ENCODE measurements around the gene TRPV3. TPM values are rescaled to one million over a fixed set of nuclear protein-coding genes. Genes with fewer than 3 reads are reported as not detected.

TRPV3 gene
- total and polyA plus RNA-seq, 2 donors (not counting 3 experiments of a cell fraction or from before 2014, with no cell fraction given): 0.01 TPM; not detected in 1

DNA sequence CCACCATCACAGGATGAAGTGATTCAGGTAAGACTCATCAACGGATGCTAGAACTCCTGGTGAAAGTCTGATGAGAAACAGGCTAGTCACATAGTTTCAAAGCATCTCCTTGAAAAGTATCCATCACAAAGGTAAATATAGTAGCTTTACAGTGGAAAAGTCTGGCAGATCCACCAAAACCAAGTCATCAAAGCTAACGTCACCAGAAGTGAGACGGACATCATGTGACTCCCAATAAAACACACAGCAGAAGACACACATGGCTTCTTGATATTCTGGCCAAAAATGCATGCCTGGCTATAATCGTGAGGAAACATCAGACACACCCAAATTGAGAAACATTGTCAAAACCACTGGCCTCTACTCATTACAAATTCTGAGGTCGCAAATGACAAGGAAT is 17.9 kb upstream of the TRPV3 start:
- Histone ChIP-seq H3K9me1 (replicated peaks; ENCODE audit: control insufficient read depth, extremely low read depth, insufficient read depth, low read length) (no peaks in the 10 kb centered on the region), H3K9me3 (replicated peaks; ENCODE audit: control insufficient read depth, insufficient read depth, low read length) (no peaks in the 10 kb centered on the region), H3K79me2 (ENCODE audit: control insufficient read depth, insufficient read depth, low read length) (no peaks in the 10 kb centered on the region), H3K36me3 (ENCODE audit: control insufficient read depth in 2 of 2, extremely low read depth in 1 of 2, insufficient read depth in 2 of 2, low read length in 2 of 2) (peaks cover 0 to 1% of the 10 kb centered on the region in 2 experiments), H3K27me3 (ENCODE audit: control insufficient read depth in 2 of 2, insufficient read depth in 2 of 2, low read length in 2 of 2) (no peaks in the 10 kb centered on the region), H3K4me1 (ENCODE audit: control insufficient read depth, extremely low read depth, insufficient read depth, low read length) (no peaks in the 10 kb centered on the region), H3K4me2 (ENCODE audit: insufficient read depth, low read length) (no peak overlapping the region), H3K4me3 (replicated peaks in 1 of 3; ENCODE audit: insufficient read depth in 1 of 3, low read depth in 1 of 3, low read length in 3 of 3) (no peak overlapping the region), H4K20me1 (replicated peaks; ENCODE audit: control insufficient read depth, extremely low read depth, insufficient read depth, low read length) (no peaks in the 10 kb centered on the region), H3K9ac (replicated peaks; ENCODE audit: extremely low read depth, insufficient read depth, low read length) (no peak overlapping the region), H3K27ac (ENCODE audit: insufficient read depth, low read depth, low read length) (no peak overlapping the region), H2AFZ (ENCODE audit: low read depth, low read length) (no peak overlapping the region)
- no TSS peak for BruUV-seq (replicated peaks)
- dilution Hi-C loops (cut with MboI; ENCODE audit: extremely low pct_ligation_motif_present, low sequenced_read_pairs) (no loop called here), intact Hi-C loops (cut with micrococcal nuclease) (no loop called here)
- ChIA-PET POLR2A (no interaction called here), CTCF (no interaction called here)
- DNase-seq (ENCODE audit: low read depth, low spot score) (no peak), FAIRE-seq (peak; percentile 50)
- TF ChIP-seq EZH2 (IDR thresholded peaks at IDR 0.05; ENCODE audit: borderline replicate concordance, low read depth, low read length, severe bottlenecking) (no peak), JUN (IDR thresholded peaks at IDR 0.05; ENCODE audit: borderline replicate concordance, insufficient read depth, insufficient read length, low read depth) (no peak), MYC (IDR thresholded peaks at IDR 0.05; ENCODE audit: low read depth, low read length) (no peak), POLR2A (IDR thresholded peaks at IDR 0.05; ENCODE audit: low read depth, low read length) (no peak)
- TF ChIP-seq, protein P1, sequence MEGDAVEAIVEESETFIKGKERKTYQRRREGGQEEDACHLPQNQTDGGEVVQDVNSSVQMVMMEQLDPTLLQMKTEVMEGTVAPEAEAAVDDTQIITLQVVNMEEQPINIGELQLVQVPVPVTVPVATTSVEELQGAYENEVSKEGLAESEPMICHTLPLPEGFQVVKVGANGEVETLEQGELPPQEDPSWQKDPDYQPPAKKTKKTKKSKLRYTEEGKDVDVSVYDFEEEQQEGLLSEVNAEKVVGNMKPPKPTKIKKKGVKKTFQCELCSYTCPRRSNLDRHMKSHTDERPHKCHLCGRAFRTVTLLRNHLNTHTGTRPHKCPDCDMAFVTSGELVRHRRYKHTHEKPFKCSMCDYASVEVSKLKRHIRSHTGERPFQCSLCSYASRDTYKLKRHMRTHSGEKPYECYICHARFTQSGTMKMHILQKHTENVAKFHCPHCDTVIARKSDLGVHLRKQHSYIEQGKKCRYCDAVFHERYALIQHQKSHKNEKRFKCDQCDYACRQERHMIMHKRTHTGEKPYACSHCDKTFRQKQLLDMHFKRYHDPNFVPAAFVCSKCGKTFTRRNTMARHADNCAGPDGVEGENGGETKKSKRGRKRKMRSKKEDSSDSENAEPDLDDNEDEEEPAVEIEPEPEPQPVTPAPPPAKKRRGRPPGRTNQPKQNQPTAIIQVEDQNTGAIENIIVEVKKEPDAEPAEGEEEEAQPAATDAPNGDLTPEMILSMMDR (IDR thresholded peaks at IDR 0.05; ENCODE audit: extremely low read depth in 1 of 2, insufficient read depth in 1 of 2, low read depth in 1 of 2, low read length in 2 of 2): no peak

DNA sequence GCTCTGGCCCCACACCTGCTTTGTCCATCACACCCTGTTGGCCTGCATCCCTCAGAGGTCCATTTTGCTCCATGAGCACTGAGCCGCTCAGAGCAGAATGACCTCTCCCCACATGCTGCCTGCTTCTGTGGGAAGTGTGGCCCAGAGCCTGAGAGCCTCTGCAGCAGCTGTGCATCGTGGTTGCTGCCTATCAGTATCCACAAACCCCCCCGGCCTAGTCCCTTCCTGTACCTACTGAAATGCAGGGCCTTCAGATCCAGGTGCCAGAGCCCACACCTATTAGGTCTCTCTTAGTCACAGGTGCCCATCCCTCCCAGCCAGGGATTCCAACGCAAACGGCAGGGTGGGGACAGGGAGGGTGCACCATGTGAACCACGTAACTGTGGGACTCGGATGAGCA is 16.6 kb upstream of the TRPV3 start:
- H4K20me1 ChIP-seq (replicated peaks; ENCODE audit: control insufficient read depth, extremely low read depth, insufficient read depth, low read length): no peaks in the 10 kb centered on the region
- H3K36me3 ChIP-seq (ENCODE audit: control insufficient read depth in 2 of 2, extremely low read depth in 1 of 2, insufficient read depth in 2 of 2, low read length in 2 of 2): peaks cover 0 to 1% of the 10 kb centered on the region in 2 experiments
- H3K9ac ChIP-seq (replicated peaks; ENCODE audit: extremely low read depth, insufficient read depth, low read length): no peak overlapping the region
- no peaks in the 10 kb centered on the region for H3K9me1 ChIP-seq (replicated peaks; ENCODE audit: control insufficient read depth, extremely low read depth, insufficient read depth, low read length)
- TF ChIP-seq, protein P2, sequence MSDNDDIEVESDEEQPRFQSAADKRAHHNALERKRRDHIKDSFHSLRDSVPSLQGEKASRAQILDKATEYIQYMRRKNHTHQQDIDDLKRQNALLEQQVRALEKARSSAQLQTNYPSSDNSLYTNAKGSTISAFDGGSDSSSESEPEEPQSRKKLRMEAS (IDR thresholded peaks at IDR 0.05; ENCODE audit: insufficient read depth, insufficient read length): no peak
- TF ChIP-seq GATA2 (IDR thresholded peaks at IDR 0.05; ENCODE audit: insufficient read depth, insufficient read length, low read depth, low read length): no peak
- TF ChIP-seq POLR2A (IDR thresholded peaks at IDR 0.05; ENCODE audit: low read depth, low read length): no peak
- no peak for TF ChIP-seq MYC (IDR thresholded peaks at IDR 0.05; ENCODE audit: low read depth, low read length)
- TF ChIP-seq, protein P1 (IDR thresholded peaks at IDR 0.05; ENCODE audit: extremely low read depth in 1 of 2, insufficient read depth in 1 of 2, low read depth in 1 of 2, low read length in 2 of 2): no peak
- no peak for TF ChIP-seq POLR2AphosphoS5 (IDR thresholded peaks at IDR 0.05; ENCODE audit: insufficient read depth, low read depth, low read length)
- no peak for TF ChIP-seq FOS (IDR thresholded peaks at IDR 0.05; ENCODE audit: borderline replicate concordance, insufficient read depth, low read length)
- no peak for TF ChIP-seq EZH2 (IDR thresholded peaks at IDR 0.05; ENCODE audit: borderline replicate concordance, low read depth, low read length, severe bottlenecking)
- no peak for TF ChIP-seq JUN (IDR thresholded peaks at IDR 0.05; ENCODE audit: borderline replicate concordance, insufficient read depth, insufficient read length, low read depth)
- no peaks in the 10 kb centered on the region for H3K79me2 ChIP-seq (ENCODE audit: control insufficient read depth, insufficient read depth, low read length)
- H3K4me1 ChIP-seq (ENCODE audit: control insufficient read depth, extremely low read depth, insufficient read depth, low read length): no peaks in the 10 kb centered on the region
- POLR2A ChIA-PET: no interaction called here
- intact Hi-C loops (cut with micrococcal nuclease): no loop called here
- no peaks in the 10 kb centered on the region for H3K9me3 ChIP-seq (replicated peaks; ENCODE audit: control insufficient read depth, insufficient read depth, low read length)
- DNase-seq (ENCODE audit: low read depth, low spot score): no peak
- CTCF ChIA-PET: no interaction called here
- H3K27ac ChIP-seq (ENCODE audit: insufficient read depth, low read depth, low read length): no peak overlapping the region
- H3K4me2 ChIP-seq (ENCODE audit: insufficient read depth, low read length): no peak overlapping the region
- H3K27me3 ChIP-seq (ENCODE audit: control insufficient read depth in 2 of 2, insufficient read depth in 2 of 2, low read length in 2 of 2): no peaks in the 10 kb centered on the region
- FAIRE-seq: no peak
- no peak overlapping the region for H3K4me3 ChIP-seq (replicated peaks in 1 of 3; ENCODE audit: insufficient read depth in 1 of 3, low read depth in 1 of 3, low read length in 3 of 3)
- BruUV-seq (replicated peaks): no TSS peak
- no peak overlapping the region for H2AFZ ChIP-seq (ENCODE audit: low read depth, low read length)
- dilution Hi-C loops (cut with MboI; ENCODE audit: extremely low pct_ligation_motif_present, low sequenced_read_pairs): no loop called here

All from endothelial cell of umbilical vein (primary cell).